Measurements from ENCODE around the gene NOD2. TPM values are rescaled to one million over a fixed set of nuclear protein-coding genes. Genes with fewer than 3 reads are reported as not detected.

Gene NOD2
- total and polyA plus RNA-seq, 2 of the 13 experiments (the other 11 are each of a cell fraction or from before 2014, with no cell fraction given), result 0.27 to 0.81 TPM

DNA sequence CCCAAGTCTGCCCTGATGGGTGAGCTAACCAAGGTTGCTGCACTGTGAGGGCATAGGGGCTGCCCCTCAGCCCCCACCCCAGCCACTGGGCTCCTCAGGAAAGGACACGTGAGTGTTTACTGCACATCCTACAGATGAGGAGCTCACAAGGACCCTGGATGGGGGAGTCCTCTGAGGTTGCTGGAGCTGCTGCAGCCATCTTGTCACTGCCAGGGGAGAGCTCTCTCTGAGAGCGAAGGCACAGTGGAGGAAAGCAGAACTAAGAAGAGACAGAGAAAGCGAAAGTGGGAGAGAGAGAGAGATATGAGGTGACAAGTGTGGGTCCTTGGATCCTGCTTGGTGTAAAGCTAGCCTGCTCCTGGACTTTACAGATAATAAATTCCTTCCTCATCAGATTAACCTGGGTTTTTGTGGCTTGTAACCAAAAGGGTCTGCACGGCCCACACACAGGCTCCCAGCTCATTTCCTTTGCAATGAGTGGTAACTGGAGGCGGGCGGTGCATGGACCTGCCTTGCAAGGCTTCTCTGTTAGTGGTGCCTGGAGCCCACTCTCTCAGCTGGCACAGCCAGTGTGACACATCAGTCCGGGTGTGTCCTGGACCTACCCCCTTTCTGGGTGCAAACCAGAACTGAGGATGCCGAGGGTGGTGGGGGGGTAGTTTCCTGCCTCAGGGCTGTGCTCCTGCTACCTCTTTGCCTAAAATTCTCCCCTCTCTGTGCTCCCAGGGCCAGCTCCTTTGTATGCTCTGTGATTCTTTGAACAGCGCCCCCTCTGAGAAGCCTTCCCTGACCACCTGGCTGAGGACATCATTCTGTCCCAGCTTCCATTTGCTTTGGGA, 26.5 kb upstream of the NOD2 start:
- Histone ChIP-seq H3K9ac (ENCODE audit: insufficient read depth, low read depth, low read length) (no peak overlapping the region), H3K36me3 (replicated peaks in 1 of 2; ENCODE audit: control insufficient read depth in 1 of 2, insufficient read depth in 2 of 2, low read length in 2 of 2) (no peaks in the 10 kb centered on the region), H2AFZ (ENCODE audit: low read length) (no peak overlapping the region), H3K9me3 (ENCODE audit: low read length) (peaks cover 16% of the 10 kb centered on the region), H3K27me3 (ENCODE audit: control insufficient read depth in 1 of 2, insufficient read depth in 2 of 2, low read length in 2 of 2) (no peaks in the 10 kb centered on the region), H3K4me3 (replicated peaks in 1 of 3; ENCODE audit: insufficient read depth in 1 of 3, low read depth in 2 of 3, low read length in 3 of 3) (peak overlapping the region in 1 of 3 experiments; percentile 13; a peak in 1 of 6 replicates), H3K4me1 (ENCODE audit: insufficient read depth, low read length) (peaks cover 39% of the 10 kb centered on the region), H3K4me2 (ENCODE audit: low read depth, low read length) (peak overlapping the region; percentile 58), H3K79me2 (ENCODE audit: insufficient read depth, low read length) (no peaks in the 10 kb centered on the region), H3K27ac (ENCODE audit: extremely low read length, insufficient read depth, low read length) (no peak overlapping the region), H4K20me1 (ENCODE audit: insufficient read depth, low read length) (no peaks in the 10 kb centered on the region)
- FAIRE-seq (no peak), DNase-seq (ENCODE audit: low spot score) (no peak), ATAC-seq (peak; percentile 48)
- no TSS peak for BruUV-seq (replicated peaks)
- 76% methylated on average over 6 of the region's 9 CpGs for WGBS (ENCODE audit: low lambda C conversion rate)
- POLR2A ChIA-PET, result interaction anchor here (0.7 to 1.4 kb wide), 4 partner anchors 53 to 292 kb away, joined by 3 to 4 read pairs (median 4); partner anchors contain the start of gene NKD1
- CTCF ChIA-PET (ENCODE audit: low intra/inter-chr PET ratio, low total read pairs), result interaction anchor here (0.6 to 3.3 kb wide), 3 partner anchors 140 to 526 kb away, joined by 3 to 19 read pairs (median 8); no protein-coding TSS in a partner anchor
- in situ Hi-C loops (cut with HindIII; ENCODE audit: extremely low pct_ligation_motif_present, low pct_unique_long_range_greater_than_20kb), result loop anchor here (5.0 to 10.0 kb wide), 3 partner anchors 140 to 402 kb away; partner anchors contain the start of gene ADCY7
- intact Hi-C loops (cut with micrococcal nuclease; ENCODE audit: unreplicated experiment), result loop anchor here (5.0 to 10.0 kb wide), 3 partner anchors 75 to 422 kb away; partner anchors contain the start of gene CYLD
- 0 out of 2 replicates have a peak, but pooled peaks have one; percentile 63 for TF ChIP-seq ZNF451 (CRISPR knock-in tag; IDR thresholded peaks at IDR 0.05)
- TF ChIP-seq ZNF274 (CRISPR knock-in tag; IDR thresholded peaks at IDR 0.05), result 0 out of 2 replicates have a peak, but pooled peaks have one; percentile 0
- TF ChIP-seq ETV6 (CRISPR knock-in tag; conservative IDR thresholded peaks at IDR 0.05), result no peak
- TF ChIP-seq, protein P1, sequence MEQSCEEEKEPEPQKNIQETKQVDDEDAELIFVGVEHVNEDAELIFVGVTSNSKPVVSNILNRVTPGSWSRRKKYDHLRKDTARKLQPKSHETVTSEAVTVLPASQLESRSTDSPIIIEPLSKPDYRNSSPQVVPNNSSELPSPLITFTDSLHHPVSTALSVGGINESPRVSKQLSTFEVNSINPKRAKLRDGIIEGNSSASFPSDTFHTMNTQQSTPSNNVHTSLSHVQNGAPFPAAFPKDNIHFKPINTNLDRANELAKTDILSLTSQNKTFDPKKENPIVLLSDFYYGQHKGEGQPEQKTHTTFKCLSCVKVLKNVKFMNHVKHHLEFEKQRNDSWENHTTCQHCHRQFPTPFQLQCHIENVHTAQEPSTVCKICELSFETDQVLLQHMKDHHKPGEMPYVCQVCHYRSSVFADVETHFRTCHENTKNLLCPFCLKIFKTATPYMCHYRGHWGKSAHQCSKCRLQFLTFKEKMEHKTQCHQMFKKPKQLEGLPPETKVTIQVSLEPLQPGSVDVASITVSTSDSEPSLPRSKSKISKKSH (CRISPR knock-in tag; IDR thresholded peaks at IDR 0.05; ENCODE audit: borderline replicate concordance), result 0 out of 2 replicates have a peak, but pooled peaks have one; percentile 12
- no peak for TF ChIP-seq MBNL3 (CRISPR knock-in tag; conservative IDR thresholded peaks at IDR 0.05)
- no peak for TF ChIP-seq HOXD1 (CRISPR knock-in tag; IDR thresholded peaks at IDR 0.05)
- no peak for TF ChIP-seq TAF15 (IDR thresholded peaks at IDR 0.05; ENCODE audit: low read depth, low read length, poor library complexity, severe bottlenecking)
- 0 out of 2 replicates have a peak, but pooled peaks have one; percentile 12 for TF ChIP-seq SRY (CRISPR knock-in tag; IDR thresholded peaks at IDR 0.05)
- TF ChIP-seq PHF20 (CRISPR knock-in tag; IDR thresholded peaks at IDR 0.05), result 0 out of 2 replicates have a peak, but pooled peaks have one; percentile 11
- TF ChIP-seq DR1 (CRISPR knock-in tag; IDR thresholded peaks at IDR 0.05), result 0 out of 2 replicates have a peak, but pooled peaks have one; percentile 28
- TF ChIP-seq ZNF790 (CRISPR knock-in tag; IDR thresholded peaks at IDR 0.05; ENCODE audit: borderline replicate concordance), result 0 out of 2 replicates have a peak, but pooled peaks have one; percentile 38
- TF ChIP-seq ZFP36 (IDR thresholded peaks at IDR 0.05; ENCODE audit: borderline replicate concordance, low read depth, low read length, partially characterized antibody), result peak; percentile 50
- TF ChIP-seq, protein P2, sequence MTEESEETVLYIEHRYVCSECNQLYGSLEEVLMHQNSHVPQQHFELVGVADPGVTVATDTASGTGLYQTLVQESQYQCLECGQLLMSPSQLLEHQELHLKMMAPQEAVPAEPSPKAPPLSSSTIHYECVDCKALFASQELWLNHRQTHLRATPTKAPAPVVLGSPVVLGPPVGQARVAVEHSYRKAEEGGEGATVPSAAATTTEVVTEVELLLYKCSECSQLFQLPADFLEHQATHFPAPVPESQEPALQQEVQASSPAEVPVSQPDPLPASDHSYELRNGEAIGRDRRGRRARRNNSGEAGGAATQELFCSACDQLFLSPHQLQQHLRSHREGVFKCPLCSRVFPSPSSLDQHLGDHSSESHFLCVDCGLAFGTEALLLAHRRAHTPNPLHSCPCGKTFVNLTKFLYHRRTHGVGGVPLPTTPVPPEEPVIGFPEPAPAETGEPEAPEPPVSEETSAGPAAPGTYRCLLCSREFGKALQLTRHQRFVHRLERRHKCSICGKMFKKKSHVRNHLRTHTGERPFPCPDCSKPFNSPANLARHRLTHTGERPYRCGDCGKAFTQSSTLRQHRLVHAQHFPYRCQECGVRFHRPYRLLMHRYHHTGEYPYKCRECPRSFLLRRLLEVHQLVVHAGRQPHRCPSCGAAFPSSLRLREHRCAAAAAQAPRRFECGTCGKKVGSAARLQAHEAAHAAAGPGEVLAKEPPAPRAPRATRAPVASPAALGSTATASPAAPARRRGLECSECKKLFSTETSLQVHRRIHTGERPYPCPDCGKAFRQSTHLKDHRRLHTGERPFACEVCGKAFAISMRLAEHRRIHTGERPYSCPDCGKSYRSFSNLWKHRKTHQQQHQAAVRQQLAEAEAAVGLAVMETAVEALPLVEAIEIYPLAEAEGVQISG (CRISPR knock-in tag; IDR thresholded peaks at IDR 0.05), result 0 out of 2 replicates have a peak, but pooled peaks have one; percentile 6
- TF ChIP-seq ZSCAN20 (CRISPR knock-in tag; IDR thresholded peaks at IDR 0.05; ENCODE audit: borderline replicate concordance), result no peak
- TF ChIP-seq, protein P3, sequence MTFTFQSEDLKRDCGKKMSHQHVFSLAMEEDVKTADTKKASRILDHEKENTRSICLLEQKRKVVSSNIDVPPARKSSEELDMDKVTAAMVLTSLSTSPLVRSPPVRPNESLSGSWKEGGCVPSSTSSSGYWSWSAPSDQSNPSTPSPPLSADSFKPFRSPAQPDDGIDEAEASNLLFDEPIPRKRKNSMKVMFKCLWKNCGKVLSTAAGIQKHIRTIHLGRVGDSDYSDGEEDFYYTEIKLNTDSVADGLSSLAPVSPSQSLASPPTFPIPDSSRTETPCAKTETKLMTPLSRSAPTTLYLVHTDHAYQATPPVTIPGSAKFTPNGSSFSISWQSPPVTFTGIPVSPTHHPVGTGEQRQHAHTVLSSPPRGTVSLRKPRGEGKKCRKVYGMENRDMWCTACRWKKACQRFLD (CRISPR knock-in tag; IDR thresholded peaks at IDR 0.05; ENCODE audit: borderline replicate concordance), result 0 out of 2 replicates have a peak, but pooled peaks have one; percentile 14
- no peak for TF ChIP-seq SOX6 (IDR thresholded peaks at IDR 0.05)
- 0 out of 2 replicates have a peak, but pooled peaks have one; percentile 30 for TF ChIP-seq SOX6 (CRISPR knock-in tag; IDR thresholded peaks at IDR 0.05)

All from HepG2 (cell line).